ENCODE data around the gene MAP2. TPM values are rescaled to one million over a fixed set of nuclear protein-coding genes. Genes with fewer than 3 reads are reported as not detected.
"Not testable (repeated sequence)": the region's sequence is repeated elsewhere in the genome, so short reads cannot be mapped to it uniquely, and the experiment has no call there.

Gene MAP2
- total RNA-seq, 1 experiment from 2014 or later: 7.4 TPM

DNA sequence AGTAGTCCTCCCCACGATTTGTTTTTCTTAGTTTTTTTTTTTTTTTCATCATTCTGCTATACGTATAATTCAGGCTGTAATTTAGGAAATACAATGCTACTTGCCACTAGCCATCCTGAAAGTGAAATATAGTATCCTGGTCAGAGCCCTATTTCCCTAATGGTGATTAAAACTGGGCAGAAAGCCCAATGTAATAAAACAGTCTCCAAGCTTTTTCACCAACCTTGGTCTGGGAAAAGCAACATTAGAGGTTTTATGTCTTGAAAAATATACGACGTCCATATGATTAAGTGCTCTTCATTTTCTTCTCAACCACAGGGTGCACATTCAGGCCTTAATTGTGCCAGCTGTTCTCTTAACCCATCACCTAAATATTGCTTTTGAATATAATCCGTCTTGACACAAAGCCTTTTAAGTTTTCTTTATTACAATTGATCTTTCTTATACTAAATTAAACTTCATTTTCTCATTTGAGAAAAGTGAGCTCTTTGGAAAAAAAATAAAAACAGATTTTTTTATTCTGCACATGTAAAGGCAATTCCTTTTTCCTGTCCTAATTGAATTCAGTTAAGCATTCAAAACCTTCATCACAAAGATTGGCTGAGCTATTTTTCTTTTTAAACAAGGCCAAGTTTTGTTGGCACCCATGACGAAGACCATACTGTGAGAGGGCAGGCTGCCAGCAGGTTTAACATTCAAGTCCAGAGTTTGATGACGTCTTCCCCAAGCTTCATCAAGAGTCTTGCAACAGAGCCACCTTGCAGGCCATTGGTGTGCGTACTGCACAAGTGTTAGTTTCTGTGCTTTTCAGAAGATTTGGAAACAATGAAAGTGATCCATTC is 52.7 kb downstream of the MAP2 start:
- RAD21 ChIA-PET (ENCODE audit: low non-redundant PET in 1 of 2, low total read pairs in 2 of 2, uncharacterized antibody in 2 of 2, unreplicated experiment in 2 of 2): no interaction called here
- BruUV-seq (replicated peaks): no TSS peak
- no peak for ATAC-seq
- Histone ChIP-seq H3K79me2 (ENCODE audit: insufficient read depth, low read length) (no peaks in the 10 kb centered on the region), H3K36me3 (ENCODE audit: control insufficient read depth in 1 of 2, insufficient read depth in 2 of 2, low read length in 2 of 2) (no peaks in the 10 kb centered on the region), H4K20me1 (ENCODE audit: insufficient read depth) (no peaks in the 10 kb centered on the region), H3K9me3 (ENCODE audit: control insufficient read depth in 1 of 2, insufficient read depth in 1 of 2, low read depth in 1 of 2, low read length in 2 of 2) (no peaks in the 10 kb centered on the region), H3K4me3 (replicated peaks in 1 of 2; ENCODE audit: low read depth in 1 of 2, low read length in 2 of 2) (no peak overlapping the region), H3K9me2 (ENCODE audit: insufficient read depth) (no peaks in the 10 kb centered on the region), H3K4me1 (ENCODE audit: control insufficient read depth in 1 of 2, insufficient read depth in 2 of 2, low read length in 2 of 2) (peaks cover 24 to 31% of the 10 kb centered on the region in 2 experiments), H3K27ac (ENCODE audit: low read depth, low read length) (no peak overlapping the region), H3K27me3 (ENCODE audit: insufficient read depth, low read length) (no peaks in the 10 kb centered on the region), H3K9ac (ENCODE audit: low read length) (no peak overlapping the region), H3K4me2 (ENCODE audit: low read length) (no peak overlapping the region), H2AFZ (ENCODE audit: low read depth, low read length, poor library complexity, severe bottlenecking) (no peak overlapping the region)
- POLR2A ChIA-PET: no interaction called here
- CTCF ChIA-PET: interaction anchor here (1.1 kb wide), 1 partner anchor 53 kb away, joined by 4 read pairs; the partner anchor contains the start of gene MAP2
- TF ChIP-seq POLR2A (IDR thresholded peaks at IDR 0.05; ENCODE audit: borderline replicate concordance, extremely low read depth, insufficient read depth, insufficient read length) (no peak), SP1 (IDR thresholded peaks at IDR 0.05; ENCODE audit: low read depth) (no peak), EGR1 (IDR thresholded peaks at IDR 0.05; ENCODE audit: low read depth) (no peak), YY1 (IDR thresholded peaks at IDR 0.05; ENCODE audit: extremely low read depth, insufficient replicate concordance, low read depth, low read length) (no peak), CEBPB (IDR thresholded peaks at IDR 0.05; ENCODE audit: low read depth) (no peak), RAD21 (IDR thresholded peaks at IDR 0.05; ENCODE audit: low read depth) (no peak)
- TF ChIP-seq, protein P1, sequence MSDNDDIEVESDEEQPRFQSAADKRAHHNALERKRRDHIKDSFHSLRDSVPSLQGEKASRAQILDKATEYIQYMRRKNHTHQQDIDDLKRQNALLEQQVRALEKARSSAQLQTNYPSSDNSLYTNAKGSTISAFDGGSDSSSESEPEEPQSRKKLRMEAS (IDR thresholded peaks at IDR 0.05): no peak
- TF ChIP-seq, protein P2, sequence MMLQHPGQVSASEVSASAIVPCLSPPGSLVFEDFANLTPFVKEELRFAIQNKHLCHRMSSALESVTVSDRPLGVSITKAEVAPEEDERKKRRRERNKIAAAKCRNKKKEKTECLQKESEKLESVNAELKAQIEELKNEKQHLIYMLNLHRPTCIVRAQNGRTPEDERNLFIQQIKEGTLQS (IDR thresholded peaks at IDR 0.05): no peak
- no peak for DNase-seq (ENCODE audit: low read depth, low spot score)
- intact Hi-C loops (cut with micrococcal nuclease): no loop called here

- H3K79me2 ChIP-seq (ENCODE audit: insufficient read depth, low read length); POLR2A ChIA-PET; H3K27me3 ChIP-seq (ENCODE audit: insufficient read depth, low read length); H3K9ac ChIP-seq (ENCODE audit: low read length); H2AFZ ChIP-seq (ENCODE audit: low read depth, low read length, poor library complexity, severe bottlenecking); H4K20me1 ChIP-seq (ENCODE audit: insufficient read depth); H3K9me2 ChIP-seq (ENCODE audit: insufficient read depth); H3K9me3 ChIP-seq (ENCODE audit: control insufficient read depth in 1 of 2, insufficient read depth in 1 of 2, low read depth in 1 of 2, low read length in 2 of 2); RAD21 ChIA-PET (ENCODE audit: low non-redundant PET in 1 of 2, low total read pairs in 2 of 2, uncharacterized antibody in 2 of 2, unreplicated experiment in 2 of 2); DNase-seq (ENCODE audit: low read depth, low spot score); ATAC-seq; H3K36me3 ChIP-seq (ENCODE audit: control insufficient read depth in 1 of 2, insufficient read depth in 2 of 2, low read length in 2 of 2); H3K27ac ChIP-seq (ENCODE audit: low read depth, low read length); BruUV-seq (replicated peaks); CTCF ChIA-PET; H3K4me2 ChIP-seq (ENCODE audit: low read length); H3K4me3 ChIP-seq (replicated peaks in 1 of 2; ENCODE audit: low read depth in 1 of 2, low read length in 2 of 2); intact Hi-C loops (cut with micrococcal nuclease): not testable (repeated sequence)
- peaks cover 16 to 22% of the 10 kb centered on the region in 2 experiments for H3K4me1 ChIP-seq (ENCODE audit: control insufficient read depth in 1 of 2, insufficient read depth in 2 of 2, low read length in 2 of 2)
Measured at GRCh38 chr2:209492296-209492695, 68.4 kb downstream of the MAP2 start.

GRCh38 chr2:209495068-209495620 is 71.3 kb downstream of the MAP2 start:
- CTCF ChIA-PET: interaction anchor here (1.9 kb wide), 1 partner anchor 70 kb away, joined by 5 read pairs; no protein-coding TSS in a partner anchor
- RAD21 ChIA-PET (ENCODE audit: low non-redundant PET in 1 of 2, low total read pairs in 2 of 2, uncharacterized antibody in 2 of 2, unreplicated experiment in 2 of 2); POLR2A ChIA-PET; H2AFZ ChIP-seq (ENCODE audit: low read depth, low read length, poor library complexity, severe bottlenecking); intact Hi-C loops (cut with micrococcal nuclease); ATAC-seq; H4K20me1 ChIP-seq (ENCODE audit: insufficient read depth); H3K9me3 ChIP-seq (ENCODE audit: control insufficient read depth in 1 of 2, insufficient read depth in 1 of 2, low read depth in 1 of 2, low read length in 2 of 2); H3K4me3 ChIP-seq (replicated peaks in 1 of 2; ENCODE audit: low read depth in 1 of 2, low read length in 2 of 2); DNase-seq (ENCODE audit: low read depth, low spot score); H3K9me2 ChIP-seq (ENCODE audit: insufficient read depth); H3K9ac ChIP-seq (ENCODE audit: low read length); H3K27ac ChIP-seq (ENCODE audit: low read depth, low read length); H3K36me3 ChIP-seq (ENCODE audit: control insufficient read depth in 1 of 2, insufficient read depth in 2 of 2, low read length in 2 of 2); H3K79me2 ChIP-seq (ENCODE audit: insufficient read depth, low read length); BruUV-seq (replicated peaks); H3K27me3 ChIP-seq (ENCODE audit: insufficient read depth, low read length): not testable (repeated sequence)
- H3K4me1 ChIP-seq (ENCODE audit: control insufficient read depth in 1 of 2, insufficient read depth in 2 of 2, low read length in 2 of 2): peaks cover 16 to 22% of the 10 kb centered on the region in 2 experiments
- peak overlapping the region; percentile 62 for H3K4me2 ChIP-seq (ENCODE audit: low read length)
